HCT116 (cell line): ENCODE measurements around the gene PAPOLG. TPM values are rescaled to one million over a fixed set of nuclear protein-coding genes. Genes with fewer than 3 reads are reported as not detected.

Source experiments
- ATAC-seq: fragments of 200-7000 bp; cut with Tn5 transposase; 2 replicates; pipeline ENCODE4 v1.9.1; 2020; ENCODE audit warnings: mild to moderate bottlenecking, moderate library complexity
- BruUV-seq: library from RNA; stranded (reverse); fragments of 400-500 nt; replicated peaks from 2 replicates; lab custom pipeline; 2021; lab: Mats Ljungman, UMichigan
- CTCF ChIA-PET: fragments of 300-600 bp; sonication (Branson Sonifier 250); formaldehyde crosslinking; loops from one replicate; lab custom pipeline; 2021; ENCODE audit warnings: antibody characterized with exemption; lab: Charles Lee
- POLR2A ChIA-PET: fragments of 300-600, 350-600 bp; sonication (Branson Sonifier 250); formaldehyde crosslinking; loops from one replicate; lab custom pipeline; 2021; ENCODE audit warnings: antibody characterized with exemption; lab: Charles Lee
- RAD21 ChIA-PET, 2 experiments: fragments of 300-600 bp; sonication (Branson Sonifier 250); formaldehyde crosslinking; loops; one replicate each; lab custom pipeline; 2023; ENCODE audit warnings: low total read pairs in 2 of 2; ENCODE audit not compliant: uncharacterized antibody in 2 of 2, unreplicated experiment in 2 of 2, low non-redundant PET in 1 of 2; lab: Charles Lee
- DNase-seq: peaks from one replicate; pipeline ENCODE4 v3.0.0-alpha.2; 2010; ENCODE audit warnings: low read depth, low spot score
- H2AFZ ChIP-seq: fragments of 200-600 bp; shearing (Covaris generic), sonication (generic); 2 replicates; pipeline ENCODE4 v1.6.1; 2017; ENCODE audit warnings: low read depth, mixed run types, mixed read lengths, antibody characterized with exemption, low read length; ENCODE audit not compliant: poor library complexity, severe bottlenecking
- H3K27ac ChIP-seq: 2 replicates; pipeline ENCODE4 v1.5.1; 2012; ENCODE audit warnings: low read depth, low read length
- H3K27me3 ChIP-seq: fragments of 200-600 bp; sonication (generic); 2 replicates; pipeline ENCODE4 v1.6.1; 2016; ENCODE audit warnings: mixed run types, low read length, mixed read lengths; ENCODE audit not compliant: insufficient read depth
- H3K36me3 ChIP-seq, 2 experiments: fragments of 200-500 bp in 1 of 2; fragments of 200-600 bp in 1 of 2; sonication (Bioruptor generic) in 1 of 2; sonication (generic) in 1 of 2; 2 replicates each; pipeline versions ENCODE4 v1.5.1 to v1.6.1; 2014 to 2016; ENCODE audit warnings: low read length in 2 of 2, inconsistent platforms in 1 of 2, mixed read lengths in 1 of 2, mixed run types in 1 of 2; ENCODE audit not compliant: insufficient read depth in 2 of 2, control insufficient read depth in 1 of 2
- H3K4me1 ChIP-seq, 2 experiments: fragments of 200-600 bp in 1 of 2; sonication (generic) in 1 of 2; 2 replicates each; pipeline versions ENCODE4 v1.5.1 to v1.6.1; 2012 to 2017; ENCODE audit warnings: low read length in 2 of 2, inconsistent platforms in 1 of 2, mild to moderate bottlenecking in 1 of 2, mixed read lengths in 1 of 2, mixed run types in 1 of 2, moderate library complexity in 1 of 2; ENCODE audit not compliant: insufficient read depth in 2 of 2, control insufficient read depth in 1 of 2
- H3K4me2 ChIP-seq: fragments of 200-600 bp; sonication (generic); 2 replicates; pipeline ENCODE4 v1.6.1; 2017; ENCODE audit warnings: mixed run types, low read length, mixed read lengths
- H3K4me3 ChIP-seq, 2 experiments: fragments of 200-600 bp in 1 of 2; sonication (generic) in 1 of 2; replicated peaks in 1 of 2; 2 replicates each; pipeline ENCODE4 v1.5.1; 2011 to 2016; ENCODE audit warnings: low read length in 2 of 2, control low read depth in 1 of 2, low read depth in 1 of 2, mild to moderate bottlenecking in 1 of 2, mixed read lengths in 1 of 2, mixed run types in 1 of 2
- H3K79me2 ChIP-seq: fragments of 200-600 bp; sonication (generic); 2 replicates; pipeline ENCODE4 v1.6.1; 2017; ENCODE audit warnings: mild to moderate bottlenecking, mixed run types, low read length, moderate library complexity, mixed read lengths; ENCODE audit not compliant: insufficient read depth
- H3K9ac ChIP-seq: fragments of 200-600 bp; sonication (generic); 2 replicates; pipeline ENCODE4 v1.6.1; 2016; ENCODE audit warnings: low read length, mixed read lengths
- H3K9me2 ChIP-seq: fragments of 200-600 bp; sonication (generic), shearing (Covaris generic); 2 replicates; pipeline ENCODE4 v1.6.1; 2017; ENCODE audit warnings: mixed run types, mild to moderate bottlenecking, moderate library complexity; ENCODE audit not compliant: insufficient read depth
- H3K9me3 ChIP-seq, 2 experiments: fragments of 200-500 bp in 1 of 2; fragments of 200-600 bp in 1 of 2; sonication (Bioruptor generic) in 1 of 2; sonication (generic) in 1 of 2; 2 replicates each; pipeline ENCODE4 v1.6.1; 2014 to 2017; ENCODE audit warnings: low read length in 2 of 2, mixed read lengths in 2 of 2, inconsistent platforms in 1 of 2, low read depth in 1 of 2, mild to moderate bottlenecking in 1 of 2, mixed run types in 1 of 2, moderate library complexity in 1 of 2; ENCODE audit not compliant: control insufficient read depth in 1 of 2, insufficient read depth in 1 of 2
- H4K20me1 ChIP-seq: fragments of 200-600 bp; sonication (generic), shearing (Covaris generic); 2 replicates; pipeline ENCODE4 v1.6.1; 2017; ENCODE audit warnings: mixed run types, mild to moderate bottlenecking, moderate library complexity; ENCODE audit not compliant: insufficient read depth
- EGR1 ChIP-seq: IDR thresholded peaks from 2 replicates; pipeline ENCODE4 v1.6.1; 2012; ENCODE audit warnings: low read depth
- ELF1 ChIP-seq: IDR thresholded peaks from 2 replicates; pipeline ENCODE4 v1.6.1; 2012; ENCODE audit warnings: low read depth, borderline replicate concordance
- POLR2A ChIP-seq: IDR thresholded peaks from 2 replicates; pipeline ENCODE4 v1.7.0; 2011; ENCODE audit warnings: borderline replicate concordance; ENCODE audit not compliant: insufficient read depth, insufficient read length; ENCODE audit errors: extremely low read depth
- SIN3A ChIP-seq: IDR thresholded peaks from 2 replicates; pipeline ENCODE4 v1.6.1; 2012; ENCODE audit warnings: low read depth
- YY1 ChIP-seq: IDR thresholded peaks from 2 replicates; pipeline ENCODE4 v1.6.1; 2011; ENCODE audit warnings: low read length, low read depth, moderate library complexity, mild to moderate bottlenecking; ENCODE audit not compliant: insufficient replicate concordance; ENCODE audit errors: extremely low read depth
- ZBTB33 ChIP-seq: IDR thresholded peaks from 2 replicates; pipeline ENCODE4 v1.6.1; 2011; ENCODE audit warnings: mild to moderate bottlenecking, low read length, moderate library complexity; ENCODE audit not compliant: insufficient replicate concordance; ENCODE audit errors: extremely low read depth
- ZFX ChIP-seq: fragments of 450-650 bp; IDR thresholded peaks from 2 replicates; pipeline ENCODE4 v1.6.1; 2017
- intact Hi-C: fragments of 100-400 bp; cut with micrococcal nuclease; formaldehyde crosslinking; loops from 2 replicates; pipeline ENCODE4 v1.10.0; 2022
- total RNA-seq: library from RNA; stranded (reverse); gene quantifications from one replicate; pipeline ENCODE4 v1.2.1, GENCODE V29; 2021; ENCODE audit not compliant: unreplicated experiment

The PAPOLG gene
- total RNA-seq, 1 experiment from 2014 or later: 13.2 TPM

GRCh38 chr2:60808330-60808801 lies 52.3 kb downstream of the PAPOLG start:
- no peak for DNase-seq
- no peaks in the 10 kb centered on the region for H3K4me1 ChIP-seq
- RAD21 ChIA-PET: no interaction called here
- no peak for TF ChIP-seq ELF1
- no peak for TF ChIP-seq ZFX
- no peak for TF ChIP-seq SIN3A
- no peak for TF ChIP-seq EGR1
- no peak for TF ChIP-seq YY1
- no peak for TF ChIP-seq POLR2A
- no peak for TF ChIP-seq ZBTB33
- TF ChIP-seq, all 23 proteins: peak for 0
- peak; percentile 63 for ATAC-seq
- Histone ChIP-seq H3K4me3 (no peak overlapping the region), H4K20me1 (no peaks in the 10 kb centered on the region), H3K4me2 (no peak overlapping the region), H3K36me3 (no peaks in the 10 kb centered on the region), H3K79me2 (no peaks in the 10 kb centered on the region), H3K9me2 (no peaks in the 10 kb centered on the region), H3K9ac (no peak overlapping the region), H3K9me3 (no peaks in the 10 kb centered on the region), H2AFZ (no peak overlapping the region), H3K27ac (no peak overlapping the region), H3K27me3 (no peaks in the 10 kb centered on the region)
- intact Hi-C loops: no loop called here
- BruUV-seq: no TSS peak
- ChIA-PET CTCF (no interaction called here), POLR2A (no interaction called here)
